Islet precursor cell (in vitro differentiated cells): ENCODE results near the gene CREB3.
A peak's percentile ranks its signal among the peaks of the same experiment; 100 is the strongest.

Experiments
- DNase-seq: peaks from one replicate; pipeline ENCODE4 v3.0.0-alpha.2; 2018

Gene CREB3

GRCh38 chr9:35750256-35750531, 17.7 kb downstream of the CREB3 start:
- no peak for DNase-seq

DNA sequence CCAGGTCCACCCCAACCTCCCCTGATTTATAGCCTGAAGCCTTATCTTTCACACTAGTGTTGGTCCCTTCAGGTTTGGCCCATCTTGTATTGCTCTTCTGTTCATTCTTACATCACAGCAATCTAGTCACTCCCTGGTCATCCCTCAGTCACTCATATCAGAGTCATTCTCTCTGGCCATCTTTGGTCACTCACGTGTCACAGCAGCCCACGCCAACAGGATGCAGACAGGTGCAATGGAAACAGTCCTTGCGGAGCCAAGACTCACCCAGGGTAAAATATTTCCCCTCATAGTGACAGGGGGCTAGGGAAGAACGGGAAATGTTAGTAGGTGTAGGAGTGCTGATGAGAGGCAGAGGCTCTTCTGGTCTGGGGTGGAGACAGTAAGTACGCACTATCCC, 21.0 kb downstream of the CREB3 start:
- no peak for DNase-seq

DNA sequence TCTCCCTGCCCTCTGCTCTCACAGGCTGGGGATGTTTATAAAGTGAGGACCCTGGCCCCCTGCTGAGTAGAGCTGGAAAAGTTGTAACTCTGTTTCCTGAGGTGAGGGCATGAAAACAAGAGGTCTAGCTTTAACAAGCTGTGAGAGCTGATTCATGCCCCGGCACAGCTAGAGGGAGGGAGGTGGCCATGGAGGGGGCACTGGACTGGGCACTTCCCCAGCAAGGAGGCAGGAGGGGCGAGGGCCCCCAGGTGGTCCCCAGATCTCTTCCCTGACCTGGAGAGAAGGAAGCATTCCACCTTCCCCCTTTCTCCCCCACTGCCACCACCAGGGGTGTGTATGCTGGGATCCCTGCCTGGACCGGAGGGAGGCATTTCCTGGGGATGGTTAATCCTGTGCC, 21.8 kb downstream of the CREB3 start, which contains the start of gene MSMP:
Gene MSMP (minus strand): TSS at position 13 of the 400 bp plus-strand sequence. CDS start 147 bp downstream, outside the sequence.
- no peak for DNase-seq

GRCh38 chr9:35755071-35755470, 22.6 kb downstream of the CREB3 start:
- no peak for DNase-seq

DNA sequence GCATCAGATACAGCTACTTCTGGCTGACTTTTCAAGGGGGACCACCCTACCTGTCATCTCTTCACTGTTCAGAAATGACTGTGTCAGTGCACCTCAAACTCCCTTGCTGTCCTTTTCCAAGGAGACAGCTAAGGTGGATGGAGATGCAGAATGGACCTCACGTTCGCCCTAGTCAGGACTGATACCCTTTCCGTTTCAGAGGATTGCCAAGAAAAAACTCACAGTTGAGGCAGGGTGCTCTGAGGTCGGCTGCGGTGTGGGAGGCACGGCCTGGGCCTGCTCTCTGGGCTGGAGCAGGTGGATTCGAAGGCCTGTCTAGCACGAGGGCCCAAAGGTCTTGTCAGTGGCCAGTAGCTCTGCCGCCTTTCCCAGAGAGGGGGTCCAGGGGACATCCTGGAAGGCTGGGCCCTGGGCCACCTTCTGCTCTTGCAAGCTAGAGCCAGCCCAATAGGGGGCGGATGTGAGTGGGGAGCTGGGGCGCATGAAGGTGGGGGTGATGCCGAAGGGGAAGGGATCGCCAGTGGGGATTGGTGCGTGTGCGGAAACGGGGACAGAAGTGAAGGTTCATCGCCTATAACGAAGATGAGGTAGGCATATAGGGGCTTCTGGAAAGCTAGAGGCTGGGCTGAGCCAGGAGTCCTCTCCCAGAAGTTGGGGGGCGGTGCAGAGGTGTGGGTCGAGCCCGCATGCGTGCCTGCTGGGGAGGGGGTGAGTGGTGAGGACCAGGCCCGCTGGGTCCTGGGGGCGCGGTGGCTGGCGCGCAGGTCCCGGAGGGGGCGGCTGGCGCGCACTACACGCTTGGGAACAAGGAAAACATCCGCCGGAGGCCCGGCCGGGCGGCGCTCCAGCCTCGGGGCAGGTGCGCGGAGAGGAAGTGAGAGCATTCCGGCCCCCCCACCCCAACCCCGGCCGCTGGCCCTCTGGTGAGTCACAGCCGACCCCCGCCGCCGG, 24.1 kb downstream of the CREB3 start:
- peak; percentile 86 for DNase-seq

- DNase-seq: peak; percentile 76
Observed at GRCh38 chr9:35757226-35757891, 24.9 kb downstream of the CREB3 start.

GRCh38 chr9:35757892-35758275, 25.4 kb downstream of the CREB3 start:
- no peak for DNase-seq

DNA sequence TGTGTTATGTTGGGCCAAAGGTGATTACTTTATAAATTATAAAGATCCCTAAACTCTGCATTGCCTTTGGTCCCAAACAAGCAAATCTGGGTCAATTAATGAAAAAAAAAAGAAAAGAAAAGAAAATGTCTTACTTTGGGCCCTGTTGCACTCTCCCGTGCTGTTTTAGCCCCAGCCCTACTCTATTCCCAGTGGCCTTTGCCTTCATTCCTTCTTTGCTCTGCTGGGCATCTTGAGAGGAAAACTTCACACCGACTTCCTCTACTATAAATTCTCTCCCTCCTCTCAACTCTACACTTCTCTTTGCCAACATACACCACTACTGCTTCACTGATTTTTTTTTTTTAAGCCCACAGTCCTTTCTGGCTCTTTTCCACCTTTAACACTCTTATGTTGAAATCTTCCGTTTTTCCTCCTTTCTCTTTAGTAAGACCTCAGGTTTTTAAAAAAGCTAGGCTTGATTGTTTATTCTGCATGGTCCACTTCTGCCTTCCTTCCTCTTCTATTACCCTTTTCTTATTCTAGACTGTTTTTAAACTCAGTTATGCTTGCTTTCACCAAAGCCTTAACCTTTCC, 26.1 kb downstream of the CREB3 start:
- no peak for DNase-seq

GRCh38 chr9:35759795-35760194, 27.3 kb downstream of the CREB3 start:
- DNase-seq: no peak

- DNase-seq: no peak
Observed at GRCh38 chr9:35760651-35761050, 28.2 kb downstream of the CREB3 start.

DNA sequence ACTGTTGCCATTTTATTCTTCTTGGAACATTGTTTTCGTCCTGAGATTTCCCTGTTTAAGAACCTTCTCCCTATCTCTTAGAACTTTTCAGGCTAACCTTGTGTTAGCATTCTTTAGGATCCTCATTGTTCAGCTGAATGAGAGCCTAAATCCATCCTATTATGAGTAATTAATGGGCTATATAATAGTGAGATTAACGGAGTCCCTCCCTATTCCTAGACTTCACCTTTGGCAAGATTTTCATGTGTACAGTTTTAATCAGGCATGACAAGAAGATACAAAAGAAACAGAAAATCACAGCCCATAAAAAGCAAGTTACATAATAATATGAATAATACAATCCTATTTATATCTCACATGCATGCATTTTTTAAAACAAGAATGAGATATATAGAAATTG, 30.7 kb downstream of the CREB3 start:
- no peak for DNase-seq

- no peak for DNase-seq
Observed at GRCh38 chr9:35763803-35764202, 31.3 kb downstream of the CREB3 start.

DNA sequence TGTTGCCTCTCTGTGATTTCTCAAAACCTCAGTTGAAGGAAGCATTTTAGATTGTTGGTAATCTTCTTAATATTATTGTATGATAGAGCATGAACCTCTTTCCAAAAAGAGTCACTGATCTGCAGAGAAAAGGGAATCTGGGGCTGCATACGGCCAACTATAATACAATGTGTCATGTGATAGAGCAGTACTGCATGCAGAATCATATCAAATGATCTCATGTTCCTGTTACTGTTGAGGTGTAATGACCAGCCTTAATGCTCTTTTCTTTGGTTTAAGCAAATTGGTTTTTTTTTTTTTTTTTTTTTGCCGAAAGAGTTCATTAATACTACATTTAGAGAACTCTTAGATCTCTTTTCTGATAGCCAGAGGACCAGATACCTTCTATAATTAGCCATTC, 34.5 kb downstream of the CREB3 start:
- DNase-seq: no peak

GRCh38 chr9:35767458-35767857, 35.0 kb downstream of the CREB3 start:
- DNase-seq: no peak

- no peak for DNase-seq
Observed at GRCh38 chr9:35769763-35770162, 37.3 kb downstream of the CREB3 start.

- DNase-seq: no peak
Observed at GRCh38 chr9:35771075-35771433, 38.6 kb downstream of the CREB3 start.

- no peak for DNase-seq
Observed at GRCh38 chr9:35771534-35771933, 39.1 kb downstream of the CREB3 start.

GRCh38 chr9:35771943-35772342, 39.5 kb downstream of the CREB3 start:
- DNase-seq: no peak

DNA sequence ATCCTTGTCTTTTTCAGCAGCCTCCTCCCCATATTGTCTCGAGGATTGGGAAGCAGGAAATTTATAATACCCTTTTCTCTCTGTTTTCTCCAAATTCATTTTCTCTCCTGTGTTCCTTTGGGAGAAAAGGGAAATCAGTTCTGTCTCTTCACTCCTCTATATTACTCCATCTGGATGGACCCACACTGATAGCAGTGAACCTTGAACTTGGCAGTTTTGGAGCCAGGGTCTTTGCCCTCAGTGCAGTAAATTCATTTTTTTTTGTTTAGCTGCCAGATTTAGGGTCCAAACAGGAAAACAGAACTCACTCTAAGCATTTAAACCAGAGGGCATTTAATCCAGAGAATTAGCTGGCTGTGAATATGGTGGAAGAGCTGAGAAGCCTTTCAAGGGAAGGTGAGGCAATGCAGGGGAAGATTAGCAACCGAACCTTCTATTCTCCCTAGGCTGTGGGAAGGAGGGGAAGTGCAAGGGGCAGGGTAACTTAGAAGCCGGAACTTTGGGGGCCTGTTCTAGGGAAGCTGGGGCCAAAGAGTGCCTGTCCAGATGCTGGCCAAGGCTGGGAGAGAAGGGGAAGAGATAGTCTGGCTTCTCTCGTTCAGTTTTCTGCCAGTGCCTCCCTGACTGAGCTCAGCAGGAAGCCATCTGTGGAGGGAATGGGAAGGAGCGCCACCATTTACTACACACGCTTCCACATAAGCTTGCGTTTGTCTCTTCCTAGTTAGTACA, 42.6 kb downstream of the CREB3 start:
- DNase-seq: no peak

GRCh38 chr9:35776018-35776417, 43.6 kb downstream of the CREB3 start:
- no peak for DNase-seq

DNA sequence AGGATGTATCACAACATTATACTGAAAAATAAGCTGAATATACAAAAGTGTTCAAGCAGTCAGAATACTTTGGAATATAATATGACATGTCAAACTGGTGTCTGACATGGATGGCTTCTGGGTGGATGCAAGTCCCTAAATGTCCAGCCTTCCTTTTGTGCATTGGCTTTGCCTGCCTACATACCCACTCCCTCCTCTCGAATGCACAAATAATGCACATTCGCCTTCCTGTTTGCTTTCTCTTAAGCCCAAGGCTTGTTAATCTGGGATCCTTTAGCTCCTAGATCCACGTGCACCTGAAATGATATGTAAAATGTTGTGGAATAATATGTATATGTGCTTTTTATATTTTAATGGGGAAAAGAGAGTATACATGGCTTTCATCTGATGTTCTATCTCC, 46.0 kb downstream of the CREB3 start:
- DNase-seq: no peak

- DNase-seq: no peak
Observed at GRCh38 chr9:35781066-35781465, 48.6 kb downstream of the CREB3 start.

DNA sequence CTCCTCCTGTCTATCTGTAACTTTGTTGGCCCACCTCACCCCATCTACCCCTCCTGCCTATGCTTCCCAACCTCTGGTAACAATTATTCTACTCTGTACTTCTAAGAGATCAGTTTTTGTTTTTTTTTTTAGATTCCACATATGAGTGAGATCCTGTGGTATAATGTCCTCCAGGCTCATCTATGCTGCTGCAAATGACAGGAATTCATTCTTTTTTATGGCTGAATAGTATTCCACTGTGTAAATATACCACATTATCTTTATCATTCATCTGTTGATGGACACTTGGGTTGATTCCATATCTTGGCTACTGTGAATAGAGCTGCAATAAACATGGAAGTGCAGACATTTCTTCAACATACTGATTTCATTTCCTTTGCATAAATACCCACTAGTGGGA, 51.0 kb downstream of the CREB3 start:
- DNase-seq: no peak
